ENCODE measurements around the gene JMY. TPM values are rescaled to one million over a fixed set of nuclear protein-coding genes. Genes with fewer than 3 reads are reported as not detected.

Gene JMY
- total RNA-seq, 1 donor from 2014 or later: 4.2 TPM

GRCh38 chr5:79259383-79259782 is 23.5 kb downstream of the JMY start:
- DNase-seq (ENCODE audit: low read depth, low spot score): no peak
- Mint-ChIP-seq H3K27ac (ENCODE audit: unreplicated experiment) (no peak overlapping the region), H3K27me3 (ENCODE audit: low read depth) (no peaks in the 10 kb centered on the region), H3K4me1 (peaks cover 13% of the 10 kb centered on the region), H3K9me3 (no peaks in the 10 kb centered on the region), H3K36me3 (ENCODE audit: low read depth) (no peaks in the 10 kb centered on the region), H3K4me3 (no peak overlapping the region)
- TF ChIP-seq, protein P1, sequence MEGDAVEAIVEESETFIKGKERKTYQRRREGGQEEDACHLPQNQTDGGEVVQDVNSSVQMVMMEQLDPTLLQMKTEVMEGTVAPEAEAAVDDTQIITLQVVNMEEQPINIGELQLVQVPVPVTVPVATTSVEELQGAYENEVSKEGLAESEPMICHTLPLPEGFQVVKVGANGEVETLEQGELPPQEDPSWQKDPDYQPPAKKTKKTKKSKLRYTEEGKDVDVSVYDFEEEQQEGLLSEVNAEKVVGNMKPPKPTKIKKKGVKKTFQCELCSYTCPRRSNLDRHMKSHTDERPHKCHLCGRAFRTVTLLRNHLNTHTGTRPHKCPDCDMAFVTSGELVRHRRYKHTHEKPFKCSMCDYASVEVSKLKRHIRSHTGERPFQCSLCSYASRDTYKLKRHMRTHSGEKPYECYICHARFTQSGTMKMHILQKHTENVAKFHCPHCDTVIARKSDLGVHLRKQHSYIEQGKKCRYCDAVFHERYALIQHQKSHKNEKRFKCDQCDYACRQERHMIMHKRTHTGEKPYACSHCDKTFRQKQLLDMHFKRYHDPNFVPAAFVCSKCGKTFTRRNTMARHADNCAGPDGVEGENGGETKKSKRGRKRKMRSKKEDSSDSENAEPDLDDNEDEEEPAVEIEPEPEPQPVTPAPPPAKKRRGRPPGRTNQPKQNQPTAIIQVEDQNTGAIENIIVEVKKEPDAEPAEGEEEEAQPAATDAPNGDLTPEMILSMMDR (conservative IDR thresholded peaks at IDR 0.05): no peak

GRCh38 chr5:79259810-79260209 is 23.9 kb downstream of the JMY start:
- DNase-seq (ENCODE audit: low read depth, low spot score): no peak
- H3K4me1 Mint-ChIP-seq: peaks cover 11% of the 10 kb centered on the region
- H3K36me3 Mint-ChIP-seq (ENCODE audit: low read depth): no peaks in the 10 kb centered on the region
- no peak overlapping the region for H3K4me3 Mint-ChIP-seq
- H3K27ac Mint-ChIP-seq (ENCODE audit: unreplicated experiment): no peak overlapping the region
- TF ChIP-seq, protein P1 (conservative IDR thresholded peaks at IDR 0.05): no peak
- no peaks in the 10 kb centered on the region for H3K9me3 Mint-ChIP-seq
- H3K27me3 Mint-ChIP-seq (ENCODE audit: low read depth): no peaks in the 10 kb centered on the region

DNA sequence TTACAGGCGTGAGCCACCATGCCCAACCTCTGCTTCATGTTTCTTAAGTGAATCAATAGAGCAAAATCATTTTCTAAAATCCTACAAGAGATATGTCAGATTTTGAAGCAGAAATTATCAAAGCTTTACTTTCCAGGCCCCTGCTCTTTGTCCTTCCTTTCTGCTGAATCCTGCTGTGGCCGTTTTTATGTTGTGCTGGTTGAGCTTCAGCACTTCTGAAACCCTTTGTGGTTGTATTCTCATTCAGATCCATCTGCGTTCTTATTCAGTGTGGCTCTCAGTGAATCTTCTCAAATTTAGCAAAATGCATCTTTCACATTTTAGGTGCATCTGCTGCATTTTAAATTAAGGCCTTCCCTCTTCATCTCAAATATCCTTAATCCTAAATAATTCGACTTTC is 26.0 kb downstream of the JMY start:
- Mint-ChIP-seq H3K27me3 (ENCODE audit: low read depth) (no peaks in the 10 kb centered on the region), H3K4me1 (peaks cover 11% of the 10 kb centered on the region), H3K36me3 (ENCODE audit: low read depth) (no peaks in the 10 kb centered on the region), H3K27ac (ENCODE audit: unreplicated experiment) (no peak overlapping the region), H3K4me3 (no peak overlapping the region), H3K9me3 (no peaks in the 10 kb centered on the region)
- DNase-seq (ENCODE audit: low read depth, low spot score): no peak
- TF ChIP-seq, protein P1 (conservative IDR thresholded peaks at IDR 0.05): no peak

DNA sequence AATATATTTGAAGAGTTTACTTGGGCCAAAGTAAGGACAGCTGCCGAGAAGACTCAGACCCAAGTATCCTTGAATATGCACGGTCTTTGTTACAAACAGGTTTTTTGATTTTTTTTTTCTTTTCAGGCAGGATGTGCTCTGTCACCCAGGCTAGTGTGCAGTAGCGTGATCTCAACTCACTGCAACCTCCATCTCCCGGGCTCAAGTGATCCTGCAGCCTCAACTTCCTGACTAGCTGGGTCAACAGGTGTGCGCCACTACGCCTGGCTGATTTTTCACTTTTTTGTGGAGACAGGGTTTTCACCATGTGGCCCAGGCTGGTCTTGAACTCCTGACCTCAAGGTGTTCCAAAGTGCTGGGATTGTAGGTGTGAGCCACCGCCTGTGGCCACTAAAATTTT is 27.4 kb downstream of the JMY start:
- H3K27ac Mint-ChIP-seq (ENCODE audit: unreplicated experiment): no peak overlapping the region
- peaks cover 11% of the 10 kb centered on the region for H3K4me1 Mint-ChIP-seq

GRCh38 chr5:79267180-79267579 is 31.2 kb downstream of the JMY start:
- peaks cover 2% of the 10 kb centered on the region for H3K9me3 Mint-ChIP-seq
- H3K27me3 Mint-ChIP-seq (ENCODE audit: low read depth): no peaks in the 10 kb centered on the region
- H3K36me3 Mint-ChIP-seq (ENCODE audit: low read depth): no peaks in the 10 kb centered on the region
- H3K4me1 Mint-ChIP-seq: peaks cover 7% of the 10 kb centered on the region
- no peak for DNase-seq (ENCODE audit: low read depth, low spot score)
- H3K27ac Mint-ChIP-seq (ENCODE audit: unreplicated experiment): no peak overlapping the region
- no peak overlapping the region for H3K4me3 Mint-ChIP-seq
- TF ChIP-seq, protein P1 (conservative IDR thresholded peaks at IDR 0.05): no peak

More for the DNA sequence above, 27.4 kb downstream of the JMY start:
- no peaks in the 10 kb centered on the region for H3K36me3 Mint-ChIP-seq (ENCODE audit: low read depth)
- no peaks in the 10 kb centered on the region for H3K27me3 Mint-ChIP-seq (ENCODE audit: low read depth)
- no peak overlapping the region for H3K4me3 Mint-ChIP-seq
- TF ChIP-seq, protein P1 (conservative IDR thresholded peaks at IDR 0.05): no peak
- no peak for DNase-seq (ENCODE audit: low read depth, low spot score)
- no peaks in the 10 kb centered on the region for H3K9me3 Mint-ChIP-seq

- H3K27ac Mint-ChIP-seq (ENCODE audit: unreplicated experiment): no peak overlapping the region
- H3K9me3 Mint-ChIP-seq: peaks cover 8% of the 10 kb centered on the region
- H3K4me1 Mint-ChIP-seq: no peaks in the 10 kb centered on the region
- no peaks in the 10 kb centered on the region for H3K27me3 Mint-ChIP-seq (ENCODE audit: low read depth)
- H3K4me3 Mint-ChIP-seq: no peak overlapping the region
- no peak for DNase-seq (ENCODE audit: low read depth, low spot score)
- H3K36me3 Mint-ChIP-seq (ENCODE audit: low read depth): no peaks in the 10 kb centered on the region
- TF ChIP-seq, protein P1 (conservative IDR thresholded peaks at IDR 0.05): no peak
Measured at GRCh38 chr5:79269733-79270166, 33.8 kb downstream of the JMY start.

Measured in neural crest cell (in vitro differentiated cells).